GM12891 (cell line): ENCODE results near the gene DNASE1L2.

ENCODE experiments used
- POLR2A ChIP-seq: IDR thresholded peaks from 2 replicates; pipeline ENCODE4 v1.6.1; 2011; ENCODE audit warnings: low read depth, low read length, control low read depth
- POLR2AphosphoS5 ChIP-seq: IDR thresholded peaks from 2 replicates; pipeline ENCODE4 v1.6.1; 2011; ENCODE audit warnings: low read depth, low read length, control low read depth
- TAF1 ChIP-seq: IDR thresholded peaks from 2 replicates; pipeline ENCODE4 v1.6.1; 2011; ENCODE audit warnings: low read depth, low read length, control low read depth

DNA sequence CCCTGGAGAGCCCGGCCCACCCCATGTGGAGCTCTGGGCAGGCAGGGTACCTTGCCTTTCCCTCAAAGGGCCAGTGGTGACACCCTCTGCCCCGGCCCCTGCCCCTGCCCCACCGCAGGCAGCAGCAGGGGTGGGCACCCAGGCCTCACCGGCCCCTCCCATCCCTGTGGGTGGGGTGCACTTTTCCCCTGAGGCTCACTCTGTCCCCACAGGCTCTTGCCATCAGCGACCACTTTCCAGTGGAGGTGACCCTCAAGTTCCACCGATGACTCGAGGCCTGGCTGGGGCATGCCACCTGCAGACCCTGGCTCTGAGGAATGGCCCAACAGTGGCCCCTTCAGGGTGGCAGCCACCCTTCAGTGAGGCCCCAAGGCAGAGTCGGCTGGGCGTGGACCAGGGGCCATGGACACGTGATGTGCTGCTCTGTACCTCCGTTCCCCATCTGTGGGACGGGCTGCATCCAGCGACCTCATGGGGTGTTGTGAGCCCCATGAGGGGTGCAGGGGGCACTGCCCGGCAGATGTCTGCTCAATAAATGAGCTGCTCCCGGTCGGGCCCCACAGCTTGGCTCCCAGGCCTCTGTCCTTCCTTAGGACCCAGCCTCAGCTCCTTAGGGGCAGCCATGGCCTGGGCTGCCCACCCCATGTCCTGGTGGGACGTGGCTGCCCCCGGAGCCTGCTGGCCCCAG, 2.0 kb downstream of the DNASE1L2 start:
- TF ChIP-seq POLR2A (no peak), TAF1 (no peak), POLR2AphosphoS5 (no peak)
